NCI-H526 (cell line): Measurements from ENCODE around the gene HAND1.

Experiments
- DNase-seq, 2 experiments: peaks; one replicate each; lab custom pipeline; 2025; lab: John Stamatoyannopoulos, UW

HAND1 gene

GRCh38 chr5:154478752-154479159 lies 729 bp upstream of the HAND1 start:
- DNase-seq: peak in 1 of 2 experiments; percentile 37

- peak; percentile 23 to 54 for DNase-seq
Observed at GRCh38 chr5:154477382-154478223, 424 bp downstream of the HAND1 start.

GRCh38 chr5:154476354-154477205 lies 1.4 kb downstream of the HAND1 start:
- DNase-seq: no peak

- DNase-seq: peak in 1 of 2 experiments; percentile 81
Observed at GRCh38 chr5:154475591-154476353, 2.3 kb downstream of the HAND1 start.

GRCh38 chr5:154474396-154475334 lies 3.4 kb downstream of the HAND1 start:
- DNase-seq: no peak

- DNase-seq: no peak
Observed at GRCh38 chr5:154473581-154474283, 4.3 kb downstream of the HAND1 start.

- DNase-seq: no peak
Observed at GRCh38 chr5:154472871-154473580, 5.0 kb downstream of the HAND1 start.

GRCh38 chr5:154470947-154471870 lies 6.8 kb downstream of the HAND1 start:
- DNase-seq: no peak

GRCh38 chr5:154470137-154470536 lies 7.9 kb downstream of the HAND1 start:
- no peak for DNase-seq

GRCh38 chr5:154467655-154468354 lies 10.2 kb downstream of the HAND1 start:
- peak in 1 of 2 experiments; percentile 80 for DNase-seq

- no peak for DNase-seq
Observed at GRCh38 chr5:154466671-154467070, 11.4 kb downstream of the HAND1 start.

- no peak for DNase-seq
Observed at GRCh38 chr5:154466147-154466546, 11.9 kb downstream of the HAND1 start.

GRCh38 chr5:154465169-154465568 lies 12.9 kb downstream of the HAND1 start:
- DNase-seq: no peak

- DNase-seq: no peak
Observed at GRCh38 chr5:154464438-154464837, 13.6 kb downstream of the HAND1 start.

GRCh38 chr5:154461531-154461930 lies 16.5 kb downstream of the HAND1 start:
- peak; percentile 33 to 83 for DNase-seq

- DNase-seq: no peak
Observed at GRCh38 chr5:154460172-154460571, 17.9 kb downstream of the HAND1 start.

GRCh38 chr5:154459015-154459414 lies 19.0 kb downstream of the HAND1 start:
- no peak for DNase-seq

- no peak for DNase-seq
Observed at GRCh38 chr5:154456540-154456939, 21.5 kb downstream of the HAND1 start.
